GM13977 (cell line): ENCODE results near the gene SPRED2.

ENCODE experiments used
- DNase-seq: peaks from one replicate; pipeline ENCODE4 v3.0.0; 2012; ENCODE audit warnings: low spot score
- in situ Hi-C: fragments of 300-500 bp; cut with MboI; formaldehyde crosslinking; loops from one replicate; pipeline ENCODE4 v1.12.0; 2022; ENCODE audit warnings: low sequenced_read_pairs, low pct_unique_long_range_greater_than_20kb, mixed read lengths, inconsistent platforms; ENCODE audit not compliant: unreplicated experiment
- TF ChIP-seq, protein P1 (sequence below): IDR thresholded peaks from 2 replicates; pipeline ENCODE4 v1.5.1; 2012; ENCODE audit warnings: mild to moderate bottlenecking, control low read depth; ENCODE audit not compliant: insufficient read depth; ENCODE audit errors: extremely low read depth, missing control alignments

SPRED2 gene

DNA sequence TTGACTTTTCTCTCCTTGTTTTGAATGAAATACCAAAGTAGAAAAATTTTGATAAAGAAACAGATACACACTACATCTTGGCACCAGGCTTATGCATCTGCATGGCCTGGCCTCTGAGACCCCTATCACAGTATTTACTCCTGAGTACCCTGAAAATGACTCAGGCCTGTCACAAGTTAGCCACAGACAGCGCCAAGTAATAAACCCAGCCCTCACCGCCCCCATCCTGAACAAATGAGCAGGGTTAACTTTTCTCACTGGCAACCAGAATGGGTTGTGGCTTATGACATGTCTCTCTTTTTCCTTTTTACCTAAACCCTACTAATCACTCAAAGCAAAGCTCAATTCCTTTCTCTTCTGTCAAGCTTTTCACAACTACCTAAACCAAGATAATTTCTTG, 35.3 kb downstream of the SPRED2 start:
- no peak for DNase-seq
- in situ Hi-C loops, result no loop called here
- TF ChIP-seq, protein P1, sequence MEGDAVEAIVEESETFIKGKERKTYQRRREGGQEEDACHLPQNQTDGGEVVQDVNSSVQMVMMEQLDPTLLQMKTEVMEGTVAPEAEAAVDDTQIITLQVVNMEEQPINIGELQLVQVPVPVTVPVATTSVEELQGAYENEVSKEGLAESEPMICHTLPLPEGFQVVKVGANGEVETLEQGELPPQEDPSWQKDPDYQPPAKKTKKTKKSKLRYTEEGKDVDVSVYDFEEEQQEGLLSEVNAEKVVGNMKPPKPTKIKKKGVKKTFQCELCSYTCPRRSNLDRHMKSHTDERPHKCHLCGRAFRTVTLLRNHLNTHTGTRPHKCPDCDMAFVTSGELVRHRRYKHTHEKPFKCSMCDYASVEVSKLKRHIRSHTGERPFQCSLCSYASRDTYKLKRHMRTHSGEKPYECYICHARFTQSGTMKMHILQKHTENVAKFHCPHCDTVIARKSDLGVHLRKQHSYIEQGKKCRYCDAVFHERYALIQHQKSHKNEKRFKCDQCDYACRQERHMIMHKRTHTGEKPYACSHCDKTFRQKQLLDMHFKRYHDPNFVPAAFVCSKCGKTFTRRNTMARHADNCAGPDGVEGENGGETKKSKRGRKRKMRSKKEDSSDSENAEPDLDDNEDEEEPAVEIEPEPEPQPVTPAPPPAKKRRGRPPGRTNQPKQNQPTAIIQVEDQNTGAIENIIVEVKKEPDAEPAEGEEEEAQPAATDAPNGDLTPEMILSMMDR, result no peak

DNA sequence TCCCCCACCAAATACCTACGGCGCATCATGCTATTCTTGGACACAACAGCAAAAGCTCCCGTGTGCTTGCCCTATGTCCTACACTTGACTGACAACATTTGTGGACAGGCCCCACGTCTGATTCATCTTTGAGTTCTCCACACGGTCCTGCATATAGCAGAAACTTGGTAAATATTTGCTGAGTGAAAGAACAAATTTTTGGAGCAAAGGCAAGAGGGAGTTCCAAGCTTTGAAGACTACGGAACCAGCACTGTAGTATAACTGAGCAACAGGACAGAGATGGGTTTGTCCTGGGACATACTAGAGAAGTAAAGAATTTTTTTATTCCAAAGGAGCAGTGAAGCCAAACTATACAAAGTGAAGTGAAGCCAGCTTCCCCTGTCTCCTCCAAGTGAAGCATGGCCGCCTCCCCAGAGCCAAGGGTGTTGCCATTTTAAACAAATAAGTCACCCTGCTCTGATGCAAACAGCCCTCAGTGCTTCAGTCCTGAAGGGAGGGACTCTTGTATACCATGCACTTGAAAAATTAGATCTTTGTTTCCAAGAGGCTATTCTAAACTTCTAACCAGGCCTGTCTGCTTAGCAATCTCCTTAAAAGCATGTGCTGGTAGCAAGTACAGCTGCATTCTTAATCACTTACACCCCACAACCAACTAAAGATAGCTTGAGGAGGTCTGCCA, 35.9 kb downstream of the SPRED2 start:
- in situ Hi-C loops, result no loop called here
- TF ChIP-seq, protein P1, result no peak
- DNase-seq, result no peak

DNA sequence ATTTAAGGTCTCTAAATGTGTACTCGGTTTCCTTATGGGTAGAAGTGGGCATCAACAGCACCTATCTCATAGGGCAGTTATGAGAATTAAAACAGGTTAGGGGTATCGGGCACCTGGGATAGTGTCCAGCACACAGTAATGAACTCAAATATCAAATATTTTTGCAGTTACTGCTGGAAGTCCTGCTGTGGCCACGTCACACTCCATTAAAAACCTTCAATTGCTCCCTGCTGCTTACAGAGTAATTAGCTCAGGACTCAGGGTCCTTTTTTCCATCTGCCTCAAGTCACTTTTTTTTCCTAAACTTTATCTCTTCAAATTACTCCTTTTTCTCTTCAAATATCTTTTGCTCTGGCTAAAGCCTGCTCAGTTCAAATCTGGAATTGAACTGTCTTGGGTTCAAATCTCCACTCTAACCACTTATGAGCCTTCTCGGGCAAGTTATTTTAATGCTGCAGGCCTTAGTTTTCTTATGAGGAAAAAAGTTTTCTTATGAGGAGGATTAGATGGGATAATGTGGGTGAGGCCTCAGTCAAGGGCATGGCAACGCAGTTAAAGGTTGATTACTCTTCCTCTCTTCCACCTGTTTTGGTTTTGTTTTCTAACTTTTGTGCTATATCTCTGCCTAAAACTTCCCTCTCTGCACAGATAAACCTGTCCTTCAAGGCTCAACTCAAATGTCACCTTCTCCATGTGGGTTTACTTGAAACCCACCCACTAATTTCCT, 36.6 kb downstream of the SPRED2 start:
- TF ChIP-seq, protein P1, result no peak
- in situ Hi-C loops, result no loop called here
- DNase-seq, result no peak

DNA sequence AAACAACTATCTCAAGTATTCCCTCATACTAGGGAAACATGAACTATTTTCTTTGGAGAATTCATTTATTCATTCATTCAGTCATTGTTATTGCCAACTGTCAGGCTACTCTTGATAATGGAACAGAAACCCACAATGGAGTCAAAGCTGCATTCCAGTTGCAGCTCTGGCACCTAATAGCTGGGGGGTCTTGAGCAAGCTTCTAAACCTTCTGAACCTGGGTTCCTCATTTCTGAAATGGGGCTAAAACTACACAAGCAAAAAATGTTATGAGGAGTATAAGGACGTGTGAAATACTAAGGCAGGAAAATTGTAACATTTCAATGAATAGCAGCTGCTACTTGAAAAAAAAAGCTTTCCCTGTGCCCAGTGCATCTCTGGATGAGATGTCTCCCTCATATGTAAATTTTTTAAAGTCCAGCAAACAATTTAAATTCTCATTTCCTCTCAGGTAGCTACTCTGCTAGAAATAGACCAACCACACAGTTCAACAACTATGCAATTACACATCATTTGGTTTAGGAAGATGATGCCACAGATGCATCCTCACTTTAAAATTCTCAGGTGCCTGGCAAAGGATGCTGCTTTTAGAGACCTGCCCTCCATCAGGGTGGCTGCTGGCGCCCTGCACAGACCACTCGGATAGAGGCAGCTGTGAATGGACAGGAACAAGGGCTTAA, 38.5 kb downstream of the SPRED2 start:
- in situ Hi-C loops, result no loop called here
- TF ChIP-seq, protein P1, result no peak
- no peak for DNase-seq

DNA sequence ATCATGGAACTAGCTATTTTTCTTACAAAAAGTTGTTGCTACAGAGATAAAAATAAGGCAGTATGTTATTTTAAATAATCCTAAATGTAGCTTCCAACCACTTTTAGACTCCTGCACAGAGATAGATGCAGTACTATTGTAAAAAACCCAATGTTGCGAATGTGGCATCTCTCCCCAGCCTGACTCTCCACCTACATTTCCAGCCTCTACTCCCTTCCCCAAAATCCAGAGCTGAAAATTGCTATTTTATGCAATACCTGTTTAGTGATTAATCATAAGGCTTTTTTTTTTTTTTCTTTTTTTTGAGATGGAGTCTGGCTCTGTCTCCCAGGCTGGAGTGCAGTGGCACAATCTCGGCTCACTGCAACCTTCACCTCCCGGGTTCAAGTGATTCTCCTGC, 39.4 kb downstream of the SPRED2 start:
- TF ChIP-seq, protein P1, result no peak
- in situ Hi-C loops, result no loop called here
- no peak for DNase-seq

DNA sequence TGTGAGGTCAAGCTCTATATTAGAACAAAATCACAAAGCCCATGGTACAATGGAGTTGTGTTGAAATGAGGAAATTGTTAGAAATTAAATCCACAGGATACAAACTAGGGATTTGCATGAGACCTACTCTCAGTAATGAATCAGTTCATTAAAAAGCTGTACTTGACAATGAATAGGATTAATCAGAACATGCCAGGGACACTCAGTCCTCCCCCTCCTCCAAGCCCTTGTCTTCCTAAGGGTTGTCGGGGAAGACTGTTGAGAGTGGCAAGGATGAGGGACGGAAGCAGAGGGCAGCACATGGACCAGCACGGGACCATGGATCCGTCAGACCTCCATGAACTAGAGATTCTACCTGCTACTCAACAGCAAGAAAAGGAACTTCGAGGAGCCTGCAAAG, 39.8 kb downstream of the SPRED2 start:
- TF ChIP-seq, protein P1, result no peak
- DNase-seq, result no peak
- in situ Hi-C loops, result no loop called here
